Upper lobe of right lung (tissue), 1 donor: ENCODE results near the gene MLLT3. TPM values are rescaled to one million over a fixed set of nuclear protein-coding genes. Genes with fewer than 3 reads are reported as not detected.
"Not testable (repeated sequence)": the region's sequence is repeated elsewhere in the genome, so short reads cannot be mapped to it uniquely, and the experiment has no call there.

Experiments
- ATAC-seq: fragments of 200-7000 bp; cut with Tn5 transposase; one replicate; pipeline ENCODE4 v1.9.1; 2020; ENCODE audit warnings: mild to moderate bottlenecking, moderate library complexity
- DNase-seq: peaks from one replicate; pipeline ENCODE4 v3.0.0-alpha.2; 2020
- H3K27ac ChIP-seq: fragments of 200-600 bp; one replicate; pipeline ENCODE4 v1.8.0; 2022
- H3K27me3 ChIP-seq: fragments of 200-600 bp; one replicate; pipeline ENCODE4 v1.8.0; 2022; ENCODE audit warnings: mild to moderate bottlenecking
- H3K36me3 ChIP-seq: fragments of 200-600 bp; one replicate; pipeline ENCODE4 v1.8.0; 2022
- H3K4me1 ChIP-seq: fragments of 200-600 bp; one replicate; pipeline ENCODE4 v1.8.0; 2022
- H3K4me3 ChIP-seq: fragments of 200-600 bp; one replicate; pipeline ENCODE4 v1.8.0; 2022; ENCODE audit warnings: mild to moderate bottlenecking
- H3K9me3 ChIP-seq: fragments of 200-600 bp; one replicate; pipeline ENCODE4 v1.8.0; 2022
- intact Hi-C: fragments of 100-400 bp; cut with DNase I; formaldehyde crosslinking; loops from one replicate; pipeline ENCODE4 v1.11.0; 2022
- total RNA-seq: library from RNA; stranded (reverse); fragmentation: NEBNext Ultra II Directional; extraction: Animal tissue kit (Norgen Biotek cat#: 25700); gene quantifications from one replicate; pipeline ENCODE4 v1.2.1, GENCODE V29; 2021
- TF ChIP-seq, protein P1 (sequence below): fragments of 200-600 bp; IDR thresholded peaks from one replicate; pipeline ENCODE4 v1.8.0; 2022; ENCODE audit warnings: antibody characterized with exemption
- donor health status: DM: no; HTN: yes; CAD: no; lungs with severe emphysema.

MLLT3 gene
- total RNA-seq, 1 donor from 2014 or later: 15.4 TPM

DNA sequence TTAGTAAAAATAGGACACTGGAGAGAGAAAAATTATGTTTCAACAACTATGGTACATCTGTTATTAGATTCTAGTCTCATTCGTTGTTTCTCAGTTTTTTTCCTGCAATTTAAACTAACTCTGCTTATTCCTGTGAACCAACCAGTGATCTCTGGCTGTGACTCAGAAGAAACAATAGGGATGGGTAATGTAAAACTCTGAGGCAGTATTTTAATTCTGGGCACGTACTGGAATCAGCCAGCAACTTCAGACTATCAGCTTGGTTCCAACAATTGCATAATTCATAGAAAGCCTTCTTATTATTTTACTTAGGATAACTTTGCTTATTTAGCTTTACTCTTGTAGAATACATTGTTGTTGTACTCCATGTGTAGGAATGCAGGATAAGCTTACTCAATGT is 28.8 kb downstream of the MLLT3 start:
- DNase-seq (no peak), ATAC-seq (no peak)
- intact Hi-C loops: no loop called here
- TF ChIP-seq, protein P1, sequence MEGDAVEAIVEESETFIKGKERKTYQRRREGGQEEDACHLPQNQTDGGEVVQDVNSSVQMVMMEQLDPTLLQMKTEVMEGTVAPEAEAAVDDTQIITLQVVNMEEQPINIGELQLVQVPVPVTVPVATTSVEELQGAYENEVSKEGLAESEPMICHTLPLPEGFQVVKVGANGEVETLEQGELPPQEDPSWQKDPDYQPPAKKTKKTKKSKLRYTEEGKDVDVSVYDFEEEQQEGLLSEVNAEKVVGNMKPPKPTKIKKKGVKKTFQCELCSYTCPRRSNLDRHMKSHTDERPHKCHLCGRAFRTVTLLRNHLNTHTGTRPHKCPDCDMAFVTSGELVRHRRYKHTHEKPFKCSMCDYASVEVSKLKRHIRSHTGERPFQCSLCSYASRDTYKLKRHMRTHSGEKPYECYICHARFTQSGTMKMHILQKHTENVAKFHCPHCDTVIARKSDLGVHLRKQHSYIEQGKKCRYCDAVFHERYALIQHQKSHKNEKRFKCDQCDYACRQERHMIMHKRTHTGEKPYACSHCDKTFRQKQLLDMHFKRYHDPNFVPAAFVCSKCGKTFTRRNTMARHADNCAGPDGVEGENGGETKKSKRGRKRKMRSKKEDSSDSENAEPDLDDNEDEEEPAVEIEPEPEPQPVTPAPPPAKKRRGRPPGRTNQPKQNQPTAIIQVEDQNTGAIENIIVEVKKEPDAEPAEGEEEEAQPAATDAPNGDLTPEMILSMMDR: no peak
- no peak overlapping the region for H3K27ac ChIP-seq
- no peak overlapping the region for H3K4me3 ChIP-seq
- no peaks in the 10 kb centered on the region for H3K36me3 ChIP-seq
- H3K9me3 ChIP-seq: no peaks in the 10 kb centered on the region
- no peaks in the 10 kb centered on the region for H3K27me3 ChIP-seq
- H3K4me1 ChIP-seq: no peaks in the 10 kb centered on the region

DNA sequence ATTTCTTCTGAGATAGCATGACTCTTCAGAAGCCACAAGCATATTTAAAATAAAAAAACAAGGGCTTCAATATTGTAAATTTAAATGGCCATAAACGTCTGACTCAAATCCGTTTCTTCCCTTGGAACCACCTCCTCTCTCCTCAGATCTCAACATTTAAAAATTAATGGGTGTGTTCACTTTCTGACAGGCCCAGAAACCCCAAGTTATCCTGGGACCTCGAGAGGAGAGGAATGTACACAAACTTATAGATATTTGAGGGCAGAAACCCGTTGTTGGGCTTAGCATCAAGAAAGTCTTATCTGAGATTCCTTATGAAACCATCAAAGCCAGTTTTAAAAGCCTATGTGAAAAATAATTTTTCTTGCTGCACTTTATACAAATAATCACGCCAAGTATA is 29.2 kb downstream of the MLLT3 start:
- Histone ChIP-seq H3K4me3 (no peak overlapping the region), H3K36me3 (no peaks in the 10 kb centered on the region), H3K27me3 (no peaks in the 10 kb centered on the region), H3K4me1 (no peaks in the 10 kb centered on the region), H3K27ac (no peak overlapping the region), H3K9me3 (no peaks in the 10 kb centered on the region)
- TF ChIP-seq, protein P1: no peak
- intact Hi-C loops: no loop called here
- ATAC-seq (no peak), DNase-seq (no peak)

DNA sequence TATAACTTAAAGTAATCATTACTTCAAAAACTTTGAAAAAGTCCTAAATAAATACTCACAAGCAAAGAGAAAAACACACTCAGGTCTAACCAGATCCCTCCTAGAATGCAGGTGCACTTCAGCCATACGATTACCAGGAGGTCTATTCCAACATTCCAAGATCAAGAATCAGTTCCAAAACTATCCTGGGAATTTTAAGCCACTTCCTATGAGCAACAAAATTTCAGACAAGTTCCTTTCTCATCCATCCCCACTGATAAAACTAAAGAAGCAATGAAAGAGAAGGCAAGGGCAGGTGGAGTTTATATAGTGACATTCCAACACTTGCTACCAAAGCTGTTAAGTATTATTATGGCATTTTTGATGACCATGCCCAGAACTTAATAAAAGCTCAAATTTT is 29.6 kb downstream of the MLLT3 start:
- intact Hi-C loops: no loop called here
- Histone ChIP-seq H3K27me3 (no peaks in the 10 kb centered on the region), H3K36me3 (no peaks in the 10 kb centered on the region), H3K27ac (no peak overlapping the region), H3K9me3 (no peaks in the 10 kb centered on the region), H3K4me3 (no peak overlapping the region), H3K4me1 (no peaks in the 10 kb centered on the region)
- no peak for DNase-seq
- TF ChIP-seq, protein P1: no peak
- ATAC-seq: no peak

DNA sequence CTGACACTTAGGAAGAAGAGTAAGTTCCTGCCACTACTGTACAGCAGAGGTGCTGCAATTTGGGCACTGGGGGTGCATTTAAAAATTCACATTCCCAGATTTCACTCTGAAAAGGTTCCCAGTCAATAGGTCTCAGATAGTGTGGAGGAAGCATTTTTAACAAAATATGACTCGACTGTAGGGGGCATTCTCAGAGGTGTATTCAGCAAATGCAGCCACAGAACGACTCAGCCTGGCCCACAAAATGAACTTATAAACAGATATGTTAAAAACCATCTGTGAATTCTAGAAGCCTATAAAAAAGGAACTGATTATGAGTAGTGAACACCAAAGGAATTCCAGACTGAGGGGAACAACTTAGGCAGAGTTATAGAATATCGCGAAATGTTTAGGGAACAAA is 31.1 kb downstream of the MLLT3 start:
- TF ChIP-seq, protein P1: no peak
- no peak for ATAC-seq
- H3K27ac ChIP-seq: no peak overlapping the region
- no peaks in the 10 kb centered on the region for H3K27me3 ChIP-seq
- H3K4me3 ChIP-seq: no peak overlapping the region
- H3K36me3 ChIP-seq: no peaks in the 10 kb centered on the region
- H3K9me3 ChIP-seq: no peaks in the 10 kb centered on the region
- DNase-seq: no peak
- no peaks in the 10 kb centered on the region for H3K4me1 ChIP-seq
- intact Hi-C loops: no loop called here

DNA sequence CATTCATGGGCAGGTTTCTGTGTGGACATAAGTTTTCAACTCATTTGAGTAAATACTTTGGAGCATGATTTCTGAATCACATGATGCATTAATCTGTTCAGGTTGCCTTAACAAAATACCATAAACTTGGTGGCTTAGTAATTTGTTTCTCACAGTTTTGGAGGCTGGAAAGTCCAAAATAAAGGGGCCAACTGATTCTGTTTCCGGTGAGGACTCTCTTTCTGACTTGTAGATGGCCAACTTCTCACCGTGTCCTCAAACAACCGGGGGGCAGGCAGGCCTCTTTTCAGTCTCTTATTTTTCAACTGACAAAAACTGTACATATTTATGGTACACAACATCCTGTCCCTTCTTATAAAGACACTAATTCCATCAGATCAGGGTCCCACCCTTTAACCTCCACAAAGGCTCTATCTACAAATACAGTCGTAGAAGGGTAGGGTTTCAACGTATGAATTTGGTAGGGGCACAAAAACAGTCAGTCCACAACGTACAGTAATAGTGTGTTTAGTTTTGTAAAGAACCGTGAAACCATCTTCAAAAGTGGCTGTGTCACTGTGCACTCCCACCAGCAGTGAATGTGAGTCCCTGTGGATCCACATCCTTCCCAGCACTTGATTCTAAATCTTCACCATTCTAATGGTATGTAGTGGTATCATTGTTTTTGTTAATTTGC is 37.2 kb downstream of the MLLT3 start:
- no peaks in the 10 kb centered on the region for H3K36me3 ChIP-seq
- no peak for DNase-seq
- H3K4me1 ChIP-seq: no peaks in the 10 kb centered on the region
- no peak overlapping the region for H3K27ac ChIP-seq
- no peaks in the 10 kb centered on the region for H3K9me3 ChIP-seq
- TF ChIP-seq, protein P1: no peak
- H3K27me3 ChIP-seq: no peaks in the 10 kb centered on the region
- intact Hi-C loops: no loop called here
- ATAC-seq: no peak
- no peak overlapping the region for H3K4me3 ChIP-seq

DNA sequence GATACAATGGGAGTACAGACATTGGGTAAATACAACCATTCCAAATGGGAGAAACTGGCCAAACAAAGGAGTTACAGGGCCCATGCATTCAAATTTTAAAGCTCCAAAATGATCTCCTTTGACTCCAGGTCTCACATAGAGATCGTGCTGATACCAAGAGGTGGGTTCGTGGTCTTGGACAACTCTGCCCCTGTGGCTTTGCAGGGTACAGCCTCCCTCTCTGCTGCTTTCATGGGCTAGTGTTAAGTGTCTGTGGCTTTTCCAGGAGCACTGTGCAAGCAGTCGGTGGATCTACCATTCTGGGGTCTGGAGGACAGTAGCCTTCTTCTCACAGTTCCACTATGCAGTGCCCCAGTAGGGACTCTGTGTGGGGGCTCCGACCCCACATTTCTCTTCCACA is 39.2 kb downstream of the MLLT3 start:
- H3K36me3 ChIP-seq, DNase-seq, H3K4me3 ChIP-seq, H3K9me3 ChIP-seq, H3K4me1 ChIP-seq, intact Hi-C loops, ATAC-seq, H3K27ac ChIP-seq, H3K27me3 ChIP-seq: not testable (repeated sequence)
